ENCODE measurements around the gene ATP11C.

DNA sequence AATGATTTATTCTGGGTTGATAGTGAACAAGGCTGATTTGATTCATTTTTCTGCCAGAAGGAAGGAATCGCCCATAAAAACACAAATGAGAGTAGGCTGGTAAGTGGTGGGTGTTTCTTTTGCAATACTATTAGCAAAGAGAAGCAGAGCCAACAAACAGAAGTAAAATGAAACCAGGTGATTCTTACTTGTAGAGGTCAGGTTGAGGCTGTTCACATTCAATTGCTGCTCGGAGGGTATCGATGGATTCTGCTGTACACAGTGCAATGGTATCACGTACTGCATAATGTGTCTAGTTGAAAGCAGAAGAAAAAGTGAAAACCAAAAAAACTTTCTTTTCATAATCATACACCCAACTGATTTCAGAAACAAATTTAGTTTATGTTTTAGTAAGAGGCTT lies 130.8 kb downstream of the ATP11C start:
- TF ChIP-seq, protein P1, sequence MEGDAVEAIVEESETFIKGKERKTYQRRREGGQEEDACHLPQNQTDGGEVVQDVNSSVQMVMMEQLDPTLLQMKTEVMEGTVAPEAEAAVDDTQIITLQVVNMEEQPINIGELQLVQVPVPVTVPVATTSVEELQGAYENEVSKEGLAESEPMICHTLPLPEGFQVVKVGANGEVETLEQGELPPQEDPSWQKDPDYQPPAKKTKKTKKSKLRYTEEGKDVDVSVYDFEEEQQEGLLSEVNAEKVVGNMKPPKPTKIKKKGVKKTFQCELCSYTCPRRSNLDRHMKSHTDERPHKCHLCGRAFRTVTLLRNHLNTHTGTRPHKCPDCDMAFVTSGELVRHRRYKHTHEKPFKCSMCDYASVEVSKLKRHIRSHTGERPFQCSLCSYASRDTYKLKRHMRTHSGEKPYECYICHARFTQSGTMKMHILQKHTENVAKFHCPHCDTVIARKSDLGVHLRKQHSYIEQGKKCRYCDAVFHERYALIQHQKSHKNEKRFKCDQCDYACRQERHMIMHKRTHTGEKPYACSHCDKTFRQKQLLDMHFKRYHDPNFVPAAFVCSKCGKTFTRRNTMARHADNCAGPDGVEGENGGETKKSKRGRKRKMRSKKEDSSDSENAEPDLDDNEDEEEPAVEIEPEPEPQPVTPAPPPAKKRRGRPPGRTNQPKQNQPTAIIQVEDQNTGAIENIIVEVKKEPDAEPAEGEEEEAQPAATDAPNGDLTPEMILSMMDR (IDR thresholded peaks at IDR 0.05) = no peak
- no peak for TF ChIP-seq POLR2A (IDR thresholded peaks at IDR 0.05)

Data from thyroid gland (tissue), 4 donors.